GM10847 (cell line): ENCODE results near the gene SUGP2.

Experiments
- POLR2A ChIP-seq: IDR thresholded peaks from 2 replicates; pipeline ENCODE4 v1.6.1; 2011; ENCODE audit not compliant: insufficient read length; ENCODE audit errors: extremely low read depth

SUGP2 gene

DNA sequence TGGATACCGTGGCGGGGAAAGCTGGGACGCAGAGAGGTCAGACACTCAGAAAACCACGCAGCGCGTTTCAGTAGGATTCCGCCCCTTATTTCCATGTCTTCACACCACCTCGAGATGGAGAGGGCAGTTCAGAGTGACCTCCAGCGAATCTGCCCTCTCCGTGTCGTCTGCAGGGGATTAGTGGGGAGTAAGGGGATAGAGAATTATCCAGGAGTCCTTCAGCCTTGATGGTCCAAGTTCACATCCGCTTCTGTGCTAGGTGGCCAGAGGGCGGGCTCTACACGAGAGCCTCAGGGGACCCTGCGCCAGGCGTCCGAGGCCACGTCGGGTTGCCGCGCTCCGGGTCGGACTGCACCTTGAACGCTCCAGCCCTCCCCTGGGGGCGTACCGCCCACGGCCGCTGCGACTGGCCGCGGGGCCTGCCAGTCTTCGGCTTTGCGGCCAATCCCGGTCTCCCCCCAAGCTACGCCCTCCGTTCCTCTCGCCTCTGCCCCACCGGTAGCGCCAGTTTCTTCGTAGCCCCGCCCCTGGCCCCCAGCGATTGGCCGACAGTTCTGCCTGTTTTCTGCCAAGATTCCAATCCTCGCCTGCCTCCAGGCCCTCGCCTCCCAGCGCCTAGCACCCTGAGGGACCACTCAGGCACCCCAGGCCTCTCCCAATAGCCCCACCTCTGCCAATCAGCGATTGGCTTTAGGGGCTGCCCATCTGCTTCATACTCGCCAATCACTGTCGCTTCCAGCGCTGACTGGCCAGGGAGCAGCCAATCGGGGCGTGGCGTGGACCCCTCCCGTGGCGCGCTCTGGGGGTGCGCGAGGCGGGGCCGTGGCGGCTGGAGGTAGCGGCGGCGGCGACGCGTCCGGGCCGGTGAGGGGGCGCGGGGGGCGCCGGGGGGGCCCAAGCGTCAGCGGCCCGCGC lies 30.1 kb upstream of the SUGP2 start, which contains the start of gene SLC25A42:
TSS of gene SLC25A42 (plus strand) at position 812 of the 915 bp plus-strand sequence. CDS start 32,131 bp downstream, outside the sequence.
- TF ChIP-seq POLR2A: peak; percentile 51

DNA sequence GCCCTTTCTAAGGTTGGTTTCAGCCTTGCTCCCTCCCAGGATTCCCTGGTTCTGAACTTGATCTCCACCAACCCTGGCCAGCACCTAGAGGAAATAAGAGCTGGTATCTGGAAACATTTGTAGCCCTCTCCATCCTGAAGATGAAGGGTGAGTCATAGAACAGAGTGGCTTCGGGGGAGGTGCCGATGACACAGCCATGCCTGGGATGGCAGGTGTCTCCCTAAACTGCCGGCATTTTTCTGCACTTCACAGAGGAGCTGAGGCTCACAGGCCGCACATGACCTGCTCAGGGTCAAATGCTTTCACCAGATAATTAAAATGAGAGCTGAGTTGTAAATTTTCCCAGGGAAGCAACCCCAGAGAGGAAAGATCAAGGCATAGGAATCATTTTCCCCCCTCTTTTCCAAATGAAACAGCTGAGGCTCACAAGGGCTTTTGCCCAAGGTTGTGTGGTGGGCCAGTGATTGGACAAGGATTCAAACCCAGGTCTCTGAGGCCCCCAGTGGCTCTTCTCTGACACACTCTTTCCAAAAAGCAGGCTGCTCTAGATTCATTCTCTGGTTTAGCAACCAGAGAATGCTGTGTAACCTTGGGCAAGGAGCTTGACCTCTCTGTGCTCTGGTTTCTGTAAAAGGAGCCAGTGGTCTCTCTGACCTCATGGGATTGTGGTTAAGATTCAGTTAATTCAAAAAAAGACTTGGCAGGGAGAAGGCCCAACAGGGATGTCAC lies 29.3 kb upstream of the SUGP2 start:
- no peak for TF ChIP-seq POLR2A

GRCh38 chr19:19061506-19061905 lies 28.2 kb upstream of the SUGP2 start:
- no peak for TF ChIP-seq POLR2A

DNA sequence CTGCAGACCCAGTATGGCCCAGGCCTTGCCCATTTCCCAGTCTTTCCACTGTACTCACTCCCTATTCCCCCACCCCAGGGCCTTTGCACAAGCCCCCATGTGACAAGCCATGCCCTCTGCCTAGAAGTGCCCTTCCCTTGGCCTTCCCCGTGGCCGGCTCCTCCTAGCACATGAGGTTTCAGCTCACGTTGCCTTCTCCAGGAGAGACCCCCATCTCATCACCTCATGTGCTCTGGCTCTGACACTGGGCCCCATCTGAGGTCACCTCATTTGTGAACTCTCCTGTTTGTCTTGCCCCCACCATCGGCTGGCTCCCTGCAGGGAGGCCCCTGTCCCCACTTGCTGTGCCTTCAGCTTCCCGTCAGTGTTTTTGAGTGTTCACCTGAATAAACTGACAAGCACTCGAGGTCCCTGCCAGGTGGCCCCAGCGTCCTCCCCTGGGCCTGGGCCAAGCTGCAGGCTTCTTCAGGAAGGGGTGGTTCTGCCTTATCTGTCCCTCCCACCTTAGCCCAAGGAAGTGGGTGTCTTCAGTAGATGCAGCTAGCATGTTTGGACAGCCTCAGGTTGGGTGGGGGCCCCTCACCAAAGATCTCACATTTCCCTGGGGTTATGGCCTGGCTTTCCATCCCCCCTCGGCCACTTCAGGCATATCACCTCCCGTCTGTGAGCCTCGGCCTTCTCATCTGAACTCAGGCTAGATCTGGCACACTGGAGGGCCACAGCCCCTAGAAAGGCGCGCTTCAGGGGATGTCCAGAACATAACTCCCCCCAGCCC lies 26.7 kb upstream of the SUGP2 start:
- no peak for TF ChIP-seq POLR2A

- no peak for TF ChIP-seq POLR2A
These were observed 25.9 kb upstream of the SUGP2 start for GRCh38 chr19:19059018-19059836.

DNA sequence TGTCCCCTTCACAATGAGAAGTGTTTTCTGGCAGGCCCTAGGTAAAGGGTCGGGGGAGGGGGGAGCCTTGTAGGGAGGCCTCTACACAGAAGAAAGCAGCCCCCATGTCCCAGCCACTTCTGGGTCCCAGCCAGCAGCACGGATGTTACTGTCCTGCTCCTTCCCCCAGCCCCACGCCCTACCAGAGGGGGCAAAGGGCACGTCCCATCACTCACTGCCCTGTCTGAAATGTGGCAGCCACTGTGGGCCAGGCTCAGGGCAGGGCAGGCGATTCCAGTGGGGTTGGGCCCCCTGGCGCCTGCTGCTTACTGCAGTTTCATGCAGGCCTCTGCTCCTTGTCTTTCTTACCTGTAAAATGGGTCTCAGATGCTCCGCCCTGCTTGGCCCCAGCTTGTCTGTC lies 24.4 kb upstream of the SUGP2 start:
- no peak for TF ChIP-seq POLR2A

GRCh38 chr19:19057317-19057716 lies 24.0 kb upstream of the SUGP2 start:
- TF ChIP-seq POLR2A: no peak

- TF ChIP-seq POLR2A: no peak
These were observed 23.4 kb upstream of the SUGP2 start for GRCh38 chr19:19056636-19057275.

DNA sequence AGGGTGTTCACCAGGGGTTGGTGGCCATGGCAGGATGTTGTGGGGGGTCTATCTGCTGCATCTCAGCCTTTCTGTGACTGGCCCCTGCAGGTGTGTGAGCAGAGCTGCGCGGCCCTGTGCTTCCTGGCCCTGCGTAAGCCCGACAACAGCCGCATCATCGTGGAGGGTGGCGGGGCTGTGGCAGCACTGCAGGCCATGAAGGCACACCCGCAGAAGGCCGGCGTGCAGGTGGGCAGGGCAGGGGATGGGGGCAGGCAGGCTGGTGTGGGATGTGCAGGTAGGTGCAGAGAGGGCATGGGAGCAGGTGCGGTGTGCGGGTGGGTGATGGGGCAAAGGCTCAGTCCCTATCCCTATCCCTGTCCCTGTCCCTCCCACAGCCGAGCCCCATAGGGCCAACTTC lies 22.4 kb upstream of the SUGP2 start:
- no peak for TF ChIP-seq POLR2A

GRCh38 chr19:19054939-19055440 lies 21.7 kb upstream of the SUGP2 start:
- TF ChIP-seq POLR2A: no peak

GRCh38 chr19:19054315-19054938 lies 21.1 kb upstream of the SUGP2 start:
- TF ChIP-seq POLR2A: no peak

GRCh38 chr19:19053508-19054314 lies 20.4 kb upstream of the SUGP2 start:
- no peak for TF ChIP-seq POLR2A

DNA sequence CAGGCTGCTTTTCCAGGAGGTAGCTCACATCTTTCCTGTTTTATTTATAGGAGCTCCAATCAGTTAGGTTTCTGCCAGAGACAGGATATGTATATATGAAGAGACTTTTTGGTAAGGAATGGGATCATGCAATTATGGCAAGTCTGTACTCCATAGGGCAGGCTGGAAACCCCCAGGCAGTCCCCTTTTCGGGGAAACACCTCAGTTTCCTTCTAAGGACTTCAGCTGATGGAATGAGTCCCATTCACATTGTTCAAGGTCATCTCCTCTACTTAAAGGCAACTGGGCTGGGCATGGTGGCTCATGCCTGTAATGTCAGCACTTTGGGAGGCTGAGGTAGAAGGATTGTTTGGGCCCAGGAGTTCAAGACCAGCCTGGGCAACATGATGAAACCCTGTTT lies 19.6 kb upstream of the SUGP2 start:
- no peak for TF ChIP-seq POLR2A
